Activated T-cell treated with anti-CD3 and anti-CD28 coated beads for 1 hour (primary cell): Measurements from ENCODE around the gene BCLAF1.
"Not testable (repeated sequence)": the region's sequence is repeated elsewhere in the genome, so short reads cannot be mapped to it uniquely, and the experiment has no call there.

Experiments used
- DNase-seq: peaks from one replicate; pipeline ENCODE4 v3.0.0-alpha.2; 2020; ENCODE audit warnings: low read depth

The BCLAF1 gene

GRCh38 chr6:136309729-136310311, 20.2 kb upstream of the BCLAF1 start:
- DNase-seq = no peak

- DNase-seq = no peak
Measured at GRCh38 chr6:136309171-136309570, 19.5 kb upstream of the BCLAF1 start.

GRCh38 chr6:136308469-136308868, 18.8 kb upstream of the BCLAF1 start:
- not testable (repeated sequence) for DNase-seq

GRCh38 chr6:136307351-136307750, 17.7 kb upstream of the BCLAF1 start:
- no peak for DNase-seq

GRCh38 chr6:136306466-136306865, 16.8 kb upstream of the BCLAF1 start:
- no peak for DNase-seq

GRCh38 chr6:136304410-136304809, 14.8 kb upstream of the BCLAF1 start:
- no peak for DNase-seq

GRCh38 chr6:136303516-136303915, 13.9 kb upstream of the BCLAF1 start:
- DNase-seq = no peak

GRCh38 chr6:136294621-136295020, 5.0 kb upstream of the BCLAF1 start:
- DNase-seq = no peak

GRCh38 chr6:136290410-136291010, 864 bp upstream of the BCLAF1 start:
- peak; percentile 62 for DNase-seq

- DNase-seq = peak; percentile 92
Measured at GRCh38 chr6:136289327-136289578, 393 bp downstream of the BCLAF1 start.

- peak; percentile 77 for DNase-seq
Measured at GRCh38 chr6:136288566-136289326, 900 bp downstream of the BCLAF1 start.

GRCh38 chr6:136284909-136285308, 4.7 kb downstream of the BCLAF1 start:
- DNase-seq = no peak

GRCh38 chr6:136282906-136283305, 6.7 kb downstream of the BCLAF1 start:
- DNase-seq = no peak

GRCh38 chr6:136280032-136280609, 9.5 kb downstream of the BCLAF1 start:
- no peak for DNase-seq

GRCh38 chr6:136274062-136274461, 15.6 kb downstream of the BCLAF1 start:
- no peak for DNase-seq

GRCh38 chr6:136265101-136265500, 24.5 kb downstream of the BCLAF1 start:
- no peak for DNase-seq

GRCh38 chr6:136262940-136263339, 26.7 kb downstream of the BCLAF1 start:
- DNase-seq = no peak

GRCh38 chr6:136254851-136255466, 34.7 kb downstream of the BCLAF1 start:
- DNase-seq = no peak

GRCh38 chr6:136253734-136254133, 35.9 kb downstream of the BCLAF1 start:
- no peak for DNase-seq

GRCh38 chr6:136252441-136252840, 37.2 kb downstream of the BCLAF1 start:
- DNase-seq = no peak

- DNase-seq = no peak
Measured at GRCh38 chr6:136251394-136251793, 38.3 kb downstream of the BCLAF1 start.

- no peak for DNase-seq
Measured at GRCh38 chr6:136250686-136251008, 39.0 kb downstream of the BCLAF1 start.
